Measurements from ENCODE around the gene MAGEA2B. TPM values are rescaled to one million over a fixed set of nuclear protein-coding genes. Genes with fewer than 3 reads are reported as not detected.
"Not testable (repeated sequence)": the region's sequence is repeated elsewhere in the genome, so short reads cannot be mapped to it uniquely, and the experiment has no call there.

MAGEA2B gene
- total RNA-seq, 2 donors from 2014 or later, result not detected

DNA sequence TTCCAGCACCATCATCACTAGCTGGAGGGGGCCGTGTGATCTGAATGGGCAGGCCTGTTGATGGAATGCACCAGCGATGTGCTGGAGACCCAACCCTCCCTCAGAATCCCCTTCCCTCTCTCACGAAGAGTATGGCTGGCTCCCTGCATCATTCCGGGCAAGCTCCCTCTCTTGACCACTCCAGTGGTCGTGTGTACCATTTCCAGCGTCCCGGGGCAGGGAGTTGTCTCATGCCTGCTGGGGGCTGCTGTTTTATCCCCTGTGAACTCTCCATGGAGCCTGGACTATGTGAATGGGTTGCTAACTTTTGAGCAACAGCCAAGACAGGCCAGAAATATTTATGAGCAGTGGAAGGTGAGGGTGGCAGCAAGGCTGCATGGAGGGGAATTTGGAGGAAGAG lies 11.0 kb downstream of the MAGEA2B start:
- no peak overlapping the region for H3K4me3 ChIP-seq
- no peaks in the 10 kb centered on the region for H3K4me1 ChIP-seq
- TF ChIP-seq, protein P1, sequence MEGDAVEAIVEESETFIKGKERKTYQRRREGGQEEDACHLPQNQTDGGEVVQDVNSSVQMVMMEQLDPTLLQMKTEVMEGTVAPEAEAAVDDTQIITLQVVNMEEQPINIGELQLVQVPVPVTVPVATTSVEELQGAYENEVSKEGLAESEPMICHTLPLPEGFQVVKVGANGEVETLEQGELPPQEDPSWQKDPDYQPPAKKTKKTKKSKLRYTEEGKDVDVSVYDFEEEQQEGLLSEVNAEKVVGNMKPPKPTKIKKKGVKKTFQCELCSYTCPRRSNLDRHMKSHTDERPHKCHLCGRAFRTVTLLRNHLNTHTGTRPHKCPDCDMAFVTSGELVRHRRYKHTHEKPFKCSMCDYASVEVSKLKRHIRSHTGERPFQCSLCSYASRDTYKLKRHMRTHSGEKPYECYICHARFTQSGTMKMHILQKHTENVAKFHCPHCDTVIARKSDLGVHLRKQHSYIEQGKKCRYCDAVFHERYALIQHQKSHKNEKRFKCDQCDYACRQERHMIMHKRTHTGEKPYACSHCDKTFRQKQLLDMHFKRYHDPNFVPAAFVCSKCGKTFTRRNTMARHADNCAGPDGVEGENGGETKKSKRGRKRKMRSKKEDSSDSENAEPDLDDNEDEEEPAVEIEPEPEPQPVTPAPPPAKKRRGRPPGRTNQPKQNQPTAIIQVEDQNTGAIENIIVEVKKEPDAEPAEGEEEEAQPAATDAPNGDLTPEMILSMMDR (IDR thresholded peaks at IDR 0.05), result no peak
- peak; percentile 49 for DNase-seq (ENCODE audit: low spot score)
- no peaks in the 10 kb centered on the region for H3K27me3 ChIP-seq
- H3K9me3 ChIP-seq, result no peaks in the 10 kb centered on the region
- no peaks in the 10 kb centered on the region for H3K36me3 ChIP-seq
- H3K27ac ChIP-seq, result no peak overlapping the region

DNA sequence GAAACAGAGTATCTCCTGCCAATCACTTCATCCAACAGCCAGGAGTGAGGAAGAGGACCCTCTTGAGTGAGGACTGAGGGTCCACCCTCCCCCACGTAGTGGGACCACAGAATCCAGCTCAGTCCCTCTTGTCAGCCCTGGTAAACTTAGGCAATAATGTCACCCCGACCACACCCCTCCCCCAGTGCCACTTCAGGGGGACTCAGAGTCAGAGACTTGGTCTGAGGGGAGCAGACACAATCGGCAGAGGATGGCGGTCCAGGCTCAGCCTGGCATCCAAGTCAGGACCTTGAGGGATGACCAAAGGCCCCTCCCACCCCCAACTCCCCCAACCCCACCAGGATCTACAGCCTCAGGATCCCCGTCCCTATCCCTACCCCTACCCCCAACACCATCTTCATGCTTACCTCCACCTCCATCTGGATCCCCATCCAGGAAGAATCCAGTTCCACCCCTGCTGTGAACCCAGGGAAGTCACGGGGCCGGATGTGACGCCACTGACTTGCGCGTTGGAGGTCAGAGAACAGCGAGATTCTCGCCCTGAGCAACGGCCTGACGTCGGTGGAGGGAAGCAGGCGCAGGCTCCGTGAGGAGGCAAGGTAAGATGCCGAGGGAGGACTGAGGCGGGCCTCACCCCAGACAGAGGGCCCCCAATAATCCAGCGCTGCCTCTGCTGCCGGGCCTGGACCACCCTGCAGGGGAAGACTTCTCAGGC lies 19.0 kb downstream of the MAGEA2B start, which contains the start of the genes CSAG1 and MAGEA12:
Gene CSAG1, minus strand, starts transcription at position 461 of the 715 bp plus-strand sequence. CDS start 1,261 bp downstream, outside the sequence.
Gene MAGEA12, plus strand, starts transcription at position 497 of the 715 bp plus-strand sequence. CDS start 2,405 bp downstream, outside the sequence.
- H3K27me3 ChIP-seq, result no peaks in the 10 kb centered on the region
- TF ChIP-seq, protein P1 (IDR thresholded peaks at IDR 0.05), result no peak

GRCh38 chrX:152734143-152734858 lies 19.9 kb downstream of the MAGEA2B start:
- H3K4me3 ChIP-seq; H3K4me1 ChIP-seq; H3K36me3 ChIP-seq; H3K27me3 ChIP-seq; H3K27ac ChIP-seq; H3K9me3 ChIP-seq; DNase-seq (ENCODE audit: low spot score): not testable (repeated sequence)

More for the DNA sequence above, 19.0 kb downstream of the MAGEA2B start, which contains the start of the genes CSAG1 and MAGEA12:
- Histone ChIP-seq H3K36me3 (no peaks in the 10 kb centered on the region), H3K4me3 (no peak within 1 kb of the TSS), H3K9me3 (no peaks in the 10 kb centered on the region), H3K27ac (no peak within 1 kb of the TSS), H3K4me1 (no peaks in the 10 kb centered on the region)
- no peak for DNase-seq (ENCODE audit: low spot score)

DNA sequence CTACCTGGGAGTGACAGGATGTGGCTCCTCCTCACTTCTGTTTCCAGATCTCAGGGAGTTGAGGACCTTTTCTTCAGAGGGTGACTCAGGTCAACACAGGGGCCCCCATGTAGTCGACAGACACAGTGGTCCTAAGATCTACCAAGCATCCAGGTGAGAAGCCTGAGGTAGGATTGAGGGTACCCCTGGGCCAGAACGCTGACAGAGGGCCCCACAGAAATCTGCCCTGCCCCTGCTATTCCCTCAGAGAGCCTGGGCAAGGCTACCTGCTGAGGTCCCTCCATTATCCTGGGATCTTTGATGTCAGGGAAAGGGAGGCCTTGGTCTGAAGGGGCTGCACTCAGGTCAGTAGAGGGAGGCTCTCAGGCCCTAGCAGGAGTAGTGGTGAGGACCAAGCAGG lies 20.7 kb downstream of the MAGEA2B start:
- Histone ChIP-seq H3K4me3 (no peak overlapping the region), H3K4me1 (no peaks in the 10 kb centered on the region), H3K27me3 (no peaks in the 10 kb centered on the region), H3K9me3 (no peaks in the 10 kb centered on the region), H3K27ac (no peak overlapping the region), H3K36me3 (no peaks in the 10 kb centered on the region)
- TF ChIP-seq, protein P1 (IDR thresholded peaks at IDR 0.05), result no peak
- no peak for DNase-seq (ENCODE audit: low spot score)

GRCh38 chrX:152735860-152736511 lies 21.6 kb downstream of the MAGEA2B start:
- no peak overlapping the region for H3K27ac ChIP-seq
- no peaks in the 10 kb centered on the region for H3K4me1 ChIP-seq
- no peak overlapping the region for H3K4me3 ChIP-seq
- TF ChIP-seq, protein P1 (IDR thresholded peaks at IDR 0.05), result no peak
- no peaks in the 10 kb centered on the region for H3K27me3 ChIP-seq
- no peaks in the 10 kb centered on the region for H3K9me3 ChIP-seq
- DNase-seq (ENCODE audit: low spot score), result peak; percentile 44
- H3K36me3 ChIP-seq, result no peaks in the 10 kb centered on the region

GRCh38 chrX:152736528-152736927 lies 22.1 kb downstream of the MAGEA2B start:
- H3K27me3 ChIP-seq; H3K27ac ChIP-seq; H3K4me1 ChIP-seq; H3K36me3 ChIP-seq; H3K4me3 ChIP-seq; H3K9me3 ChIP-seq; DNase-seq (ENCODE audit: low spot score): not testable (repeated sequence)

Data from right atrium auricular region (tissue), 2 donors.